ENCODE measurements around the gene SBSN. TPM values are rescaled to one million over a fixed set of nuclear protein-coding genes. Genes with fewer than 3 reads are reported as not detected.

Gene SBSN
- total RNA-seq = under 1 TPM in 1 of 4 donors, not detected in 3; 0.37 TPM

DNA sequence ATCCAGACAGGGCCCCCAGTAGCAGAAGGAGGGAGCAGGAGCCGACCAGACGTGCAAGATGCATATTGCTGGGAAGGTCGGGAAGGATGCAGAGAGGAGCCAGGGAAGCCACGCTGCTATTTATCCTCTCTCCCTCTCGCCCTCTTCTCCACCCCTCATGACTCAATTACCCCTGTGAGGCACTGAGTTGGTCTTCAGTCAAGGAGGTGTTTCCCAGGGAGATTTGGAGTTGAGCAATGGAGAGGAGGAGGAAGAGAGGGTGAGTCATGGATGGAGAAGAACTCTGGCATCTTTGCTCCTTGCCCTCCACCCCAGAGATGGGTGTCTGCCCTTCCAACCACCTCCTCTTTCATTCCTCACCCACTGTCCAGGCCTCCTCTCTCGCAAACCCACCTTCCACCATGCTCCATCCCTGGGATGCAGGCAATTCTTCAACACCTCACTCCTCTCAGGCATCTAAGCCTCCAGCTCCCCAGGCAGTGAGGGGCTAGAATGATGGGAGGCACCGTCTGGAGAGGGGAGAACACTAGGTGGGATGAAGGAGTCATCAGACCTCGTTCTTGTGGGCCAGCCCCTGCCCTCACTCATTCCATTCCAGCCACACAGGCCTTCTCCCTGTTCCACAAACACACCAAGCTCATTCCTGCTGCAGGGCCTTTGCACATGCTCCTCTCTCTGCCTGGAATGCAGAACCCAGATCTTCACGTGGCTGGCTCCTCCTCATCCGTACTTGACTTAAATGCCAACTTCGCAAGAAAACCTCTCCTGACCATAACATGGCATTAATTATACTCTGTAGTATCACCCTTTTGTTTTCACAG lies at the start of gene SBSN:
SBSN (minus strand) TSS at position 94 of the 821 bp plus-strand sequence; CDS start at position 64, 30 bp downstream.
- Histone ChIP-seq H3K27ac (no peak within 1 kb of the TSS), H3K4me3 (no peak within 1 kb of the TSS), H3K27me3 (peaks cover 0 to 16% of the 10 kb centered on the region in 2 donors), H3K36me3 (no peaks in the 10 kb centered on the region), H3K4me1 (no peaks in the 10 kb centered on the region), H3K9me3 (no peaks in the 10 kb centered on the region)
- TF ChIP-seq CTCF (IDR thresholded peaks at IDR 0.05) = no peak
- no peak for TF ChIP-seq POLR2A (IDR thresholded peaks at IDR 0.05)
- no peak for DNase-seq
- intact Hi-C loops (cut with DNase I; ENCODE audit: low total_unique reads) = no loop called here

DNA sequence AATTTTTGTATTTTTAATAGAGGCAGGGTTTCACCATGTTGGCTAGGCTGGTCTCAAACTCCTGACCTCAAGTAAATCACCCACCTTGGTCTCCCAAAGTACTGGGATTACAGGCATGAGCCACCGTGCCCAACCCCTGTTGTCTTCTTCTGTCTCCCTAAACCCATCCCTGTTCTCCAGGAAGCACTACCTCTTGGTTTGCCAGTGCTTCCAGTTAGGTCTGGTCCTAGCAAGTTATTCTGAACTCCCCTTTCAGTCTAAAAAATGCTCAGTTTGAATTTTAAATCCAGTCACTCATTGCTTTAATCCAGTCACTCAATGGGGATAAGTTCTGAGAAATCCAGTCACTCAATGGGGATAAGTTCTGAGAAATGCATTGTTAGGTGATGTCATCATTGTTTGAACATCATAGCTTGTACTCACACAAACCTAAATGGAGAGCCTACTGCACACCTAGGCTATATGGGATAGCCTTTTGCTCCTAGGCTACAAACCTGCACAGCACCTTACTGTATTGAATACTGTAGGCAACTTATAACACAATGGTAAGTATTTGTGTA lies 43.4 kb upstream of the SBSN start:
- no peaks in the 10 kb centered on the region for H3K36me3 ChIP-seq
- TF ChIP-seq POLR2A (IDR thresholded peaks at IDR 0.05) (no peak), CTCF (IDR thresholded peaks at IDR 0.05) (no peak)
- intact Hi-C loops (cut with DNase I; ENCODE audit: low total_unique reads) = no loop called here

DNA sequence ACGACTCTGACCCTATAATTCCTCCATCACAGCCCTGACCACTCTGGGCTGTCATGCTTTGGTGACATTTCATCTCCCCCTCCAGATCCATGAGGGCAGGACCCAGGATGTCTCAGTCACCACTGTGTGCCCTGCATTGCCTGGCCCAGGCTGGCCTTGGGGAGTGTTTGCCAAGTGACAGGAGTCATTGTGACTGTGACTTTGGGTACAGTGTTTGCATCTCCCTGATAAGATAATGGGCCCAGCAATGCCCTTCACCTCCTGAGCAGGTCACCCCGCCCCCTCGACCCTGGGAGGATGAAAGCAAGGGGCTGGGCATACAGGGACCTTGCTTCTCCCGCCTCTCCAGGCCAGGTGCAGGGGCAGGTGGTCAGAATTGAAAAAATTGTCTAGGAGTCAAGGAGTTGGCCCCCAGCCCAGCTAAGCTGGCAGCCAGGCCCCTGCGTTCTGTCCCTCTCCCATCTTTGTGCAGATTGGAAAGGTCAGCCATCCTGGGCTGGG lies 41.2 kb upstream of the SBSN start:
- no peaks in the 10 kb centered on the region for H3K9me3 ChIP-seq
- H3K36me3 ChIP-seq = no peaks in the 10 kb centered on the region
- H3K4me1 ChIP-seq = no peaks in the 10 kb centered on the region
- no peak overlapping the region for H3K4me3 ChIP-seq
- H3K27me3 ChIP-seq = no peaks in the 10 kb centered on the region
- no peak for DNase-seq
- H3K27ac ChIP-seq = no peak overlapping the region
- intact Hi-C loops (cut with DNase I; ENCODE audit: low total_unique reads) = no loop called here
- TF ChIP-seq CTCF (IDR thresholded peaks at IDR 0.05) (no peak), POLR2A (IDR thresholded peaks at IDR 0.05) (no peak)

More for the DNA sequence above, 43.4 kb upstream of the SBSN start:
- Histone ChIP-seq H3K4me3 (no peak overlapping the region), H3K4me1 (no peaks in the 10 kb centered on the region), H3K9me3 (no peaks in the 10 kb centered on the region), H3K27ac (no peak overlapping the region), H3K27me3 (no peaks in the 10 kb centered on the region)
- DNase-seq = no peak

GRCh38 chr19:35566738-35567137 lies 38.6 kb upstream of the SBSN start:
- no peak for DNase-seq
- Histone ChIP-seq H3K4me3 (no peak overlapping the region), H3K27ac (no peak overlapping the region), H3K36me3 (no peaks in the 10 kb centered on the region), H3K4me1 (no peaks in the 10 kb centered on the region), H3K27me3 (no peaks in the 10 kb centered on the region), H3K9me3 (no peaks in the 10 kb centered on the region)
- TF ChIP-seq POLR2A (IDR thresholded peaks at IDR 0.05) = no peak
- no peak for TF ChIP-seq CTCF (IDR thresholded peaks at IDR 0.05)
- intact Hi-C loops (cut with DNase I; ENCODE audit: low total_unique reads) = no loop called here
